Measurements from ENCODE around the gene KIAA0753. TPM values are rescaled to one million over a fixed set of nuclear protein-coding genes. Genes with fewer than 3 reads are reported as not detected.

The KIAA0753 gene
- total and polyA plus RNA-seq, 2 of the 4 experiments (the other 2 are of a cell fraction): 10.2 to 17.6 TPM

- no peak overlapping the region for H3K9ac ChIP-seq (ENCODE audit: low read depth, low read length)
- peaks cover 13% of the 10 kb centered on the region; the same call in 1 of the 2 replicates for H3K9me1 ChIP-seq (ENCODE audit: insufficient read depth, low read length)
- no peak overlapping the region for H3K4me2 ChIP-seq (ENCODE audit: low read depth, low read length)
- intact Hi-C loops (cut with micrococcal nuclease): no loop called here
- H3K27ac ChIP-seq (ENCODE audit: insufficient read depth, low read length): no peak overlapping the region
- no peak overlapping the region for H4K91ac ChIP-seq (ENCODE audit: insufficient read depth, low read depth, low read length)
- no peak for TF ChIP-seq FOS (IDR thresholded peaks at IDR 0.05; ENCODE audit: low read depth, low read length)
- TF ChIP-seq CHD1 (IDR thresholded peaks at IDR 0.05; ENCODE audit: low read depth, low read length): no peak
- TF ChIP-seq NFE2L2 (IDR thresholded peaks at IDR 0.05; ENCODE audit: low read depth, low read length): no peak
- TF ChIP-seq, protein P1, sequence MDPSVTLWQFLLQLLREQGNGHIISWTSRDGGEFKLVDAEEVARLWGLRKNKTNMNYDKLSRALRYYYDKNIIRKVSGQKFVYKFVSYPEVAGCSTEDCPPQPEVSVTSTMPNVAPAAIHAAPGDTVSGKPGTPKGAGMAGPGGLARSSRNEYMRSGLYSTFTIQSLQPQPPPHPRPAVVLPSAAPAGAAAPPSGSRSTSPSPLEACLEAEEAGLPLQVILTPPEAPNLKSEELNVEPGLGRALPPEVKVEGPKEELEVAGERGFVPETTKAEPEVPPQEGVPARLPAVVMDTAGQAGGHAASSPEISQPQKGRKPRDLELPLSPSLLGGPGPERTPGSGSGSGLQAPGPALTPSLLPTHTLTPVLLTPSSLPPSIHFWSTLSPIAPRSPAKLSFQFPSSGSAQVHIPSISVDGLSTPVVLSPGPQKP (IDR thresholded peaks at IDR 0.05; ENCODE audit: borderline replicate concordance, low read depth, low read length): no peak
- TF ChIP-seq SMC3 (IDR thresholded peaks at IDR 0.05; ENCODE audit: low read depth, low read length): no peak
- no peak for TF ChIP-seq CEBPB (IDR thresholded peaks at IDR 0.05; ENCODE audit: low read depth, low read length)
- no peak for TF ChIP-seq RFX5 (IDR thresholded peaks at IDR 0.05; ENCODE audit: low read depth, low read length)
- TF ChIP-seq RCOR1 (IDR thresholded peaks at IDR 0.05; ENCODE audit: insufficient replicate concordance, low read length): no peak
- no peak for TF ChIP-seq BHLHE40 (IDR thresholded peaks at IDR 0.05; ENCODE audit: low read depth, low read length)
- TF ChIP-seq MAFK (IDR thresholded peaks at IDR 0.05; ENCODE audit: low read depth, low read length): no peak
- no peak for TF ChIP-seq CTCF (conservative IDR thresholded peaks at IDR 0.05; ENCODE audit: low read depth, low read length)
- TF ChIP-seq MAZ (IDR thresholded peaks at IDR 0.05; ENCODE audit: borderline replicate concordance, low read depth, low read length): no peak
- TF ChIP-seq POLR2A (IDR thresholded peaks at IDR 0.05; ENCODE audit: low read depth, low read length): no peak
- TF ChIP-seq RAD21 (IDR thresholded peaks at IDR 0.05; ENCODE audit: low read length): no peak
- TF ChIP-seq, protein P2, sequence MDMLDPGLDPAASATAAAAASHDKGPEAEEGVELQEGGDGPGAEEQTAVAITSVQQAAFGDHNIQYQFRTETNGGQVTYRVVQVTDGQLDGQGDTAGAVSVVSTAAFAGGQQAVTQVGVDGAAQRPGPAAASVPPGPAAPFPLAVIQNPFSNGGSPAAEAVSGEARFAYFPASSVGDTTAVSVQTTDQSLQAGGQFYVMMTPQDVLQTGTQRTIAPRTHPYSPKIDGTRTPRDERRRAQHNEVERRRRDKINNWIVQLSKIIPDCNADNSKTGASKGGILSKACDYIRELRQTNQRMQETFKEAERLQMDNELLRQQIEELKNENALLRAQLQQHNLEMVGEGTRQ (IDR thresholded peaks at IDR 0.05; ENCODE audit: low read depth, low read length): no peak
- TF ChIP-seq MXI1 (IDR thresholded peaks at IDR 0.05; ENCODE audit: borderline replicate concordance, low read depth, low read length): no peak
- H2BK20ac ChIP-seq (ENCODE audit: low read depth, low read length): no peak overlapping the region
- in situ Hi-C loops (cut with MboI; ENCODE audit: low sequenced_read_pairs): no loop called here
- ChIA-PET CTCF (no interaction called here), POLR2A (ENCODE audit: unreplicated experiment) (no interaction called here)
- no peak overlapping the region for H2BK120ac ChIP-seq (ENCODE audit: low read depth, low read length)
- no peak overlapping the region for H3K56ac ChIP-seq (ENCODE audit: extremely low read depth, insufficient read depth, low read length)
- H2AK5ac ChIP-seq (ENCODE audit: low read depth, low read length): no peak overlapping the region
- no peak overlapping the region for H2BK15ac ChIP-seq (ENCODE audit: low read depth, low read length)
- H3K4ac ChIP-seq (ENCODE audit: low read depth, low read length): no peak overlapping the region
- no peak overlapping the region for H2AFZ ChIP-seq (replicated peaks; ENCODE audit: low read length, poor library complexity)
- no peak overlapping the region for H3K23ac ChIP-seq (ENCODE audit: low read depth, low read length)
- H3K18ac ChIP-seq (ENCODE audit: low read depth, low read length): no peak overlapping the region
- BruUV-seq (replicated peaks): no TSS peak
- H4K5ac ChIP-seq (ENCODE audit: low read depth, low read length): no peak overlapping the region
- H3K27me3 ChIP-seq (ENCODE audit: control insufficient read depth, insufficient read depth, low read length): no peaks in the 10 kb centered on the region
- H3K4me3 ChIP-seq (ENCODE audit: insufficient read depth, low read depth, low read length): no peak overlapping the region
- no peak overlapping the region for H3K14ac ChIP-seq (replicated peaks; ENCODE audit: low read depth, low read length)
- H3K9me3 ChIP-seq (ENCODE audit: control insufficient read depth, insufficient read depth, low read length): no peaks in the 10 kb centered on the region
- H4K20me1 ChIP-seq (ENCODE audit: insufficient read depth, low read length): no peaks in the 10 kb centered on the region
- dilution Hi-C loops (cut with HindIII; ENCODE audit: low sequenced_read_pairs, unreplicated experiment): no loop called here
- ATAC-seq (ENCODE audit: low read depth) (no peak), DNase-seq (no peak)
- peak overlapping the region; percentile 37 for H2AK9ac ChIP-seq (replicated peaks; ENCODE audit: low read depth, low read length, poor library complexity)
- WGBS, 2 experiments (ENCODE audit: extremely low coverage in 2 of 2, insufficient read length in 1 of 2): 74% methylated on average over 3 of the region's 8 CpGs; no CpG with 5 or more reads in 1 of the 2 experiments
- H4K8ac ChIP-seq (ENCODE audit: low read depth in 2 of 2, low read length in 2 of 2): no peak overlapping the region
- no peak overlapping the region for H2BK5ac ChIP-seq (ENCODE audit: low read depth, low read length, poor library complexity, severe bottlenecking)
- H3K36me3 ChIP-seq (ENCODE audit: control insufficient read depth, insufficient read depth, low read length): peaks cover 7% of the 10 kb centered on the region
- peaks cover 0 to 4% of the 10 kb centered on the region in 2 experiments; a peak in 1 of 4 replicates for H3K79me1 ChIP-seq (ENCODE audit: low read depth in 1 of 2, low read length in 2 of 2)
- peaks cover 20% of the 10 kb centered on the region for H3K4me1 ChIP-seq (ENCODE audit: control insufficient read depth, insufficient read depth, low read length)
Observed at GRCh38 chr17:6572972-6573370, 67.5 kb downstream of the KIAA0753 start.
